HEK293 (cell line): ENCODE results near the gene MTMR12.
"Not testable (repeated sequence)": the region's sequence is repeated elsewhere in the genome, so short reads cannot be mapped to it uniquely, and the experiment has no call there.

ENCODE experiments used
- CTCF ChIA-PET: fragments of 350-600 bp; formaldehyde crosslinking; extraction: SDS; loops from one replicate; lab custom pipeline; 2021; ENCODE audit warnings: antibody characterized with exemption; lab: Yijun Ruan, JAX
- POLR2A ChIA-PET: fragments of 300-600 bp; formaldehyde crosslinking; extraction: SDS; loops from one replicate; lab custom pipeline; 2020; ENCODE audit warnings: antibody characterized with exemption, inconsistent platforms; lab: Yijun Ruan, JAX
- H3K27ac ChIP-seq: fragments of 200-500 bp; sonication (Bioruptor generic); 2 replicates; pipeline ENCODE4 v1.5.1; 2014; ENCODE audit warnings: low read depth, low read length, control low read depth, inconsistent platforms; ENCODE audit errors: extremely low read depth
- H3K36me3 ChIP-seq, 2 experiments: fragments of 200-500 bp in 1 of 2; sonication (Bioruptor generic) in 1 of 2; 1 replicate in 1 of 2; 2 replicates in 1 of 2; pipeline ENCODE4 v1.5.1; 2014 to 2017; ENCODE audit warnings: inconsistent platforms in 2 of 2, low read length in 2 of 2; ENCODE audit not compliant: control insufficient read depth in 2 of 2, insufficient read depth in 1 of 2
- H3K4me1 ChIP-seq: fragments of 200-500 bp; sonication (Bioruptor generic); 2 replicates; pipeline ENCODE4 v1.5.1; 2014; ENCODE audit warnings: mild to moderate bottlenecking, low read length, inconsistent platforms; ENCODE audit not compliant: control insufficient read depth, insufficient read depth
- H3K4me3 ChIP-seq: 2 replicates; pipeline ENCODE4 v1.5.1; 2011; ENCODE audit warnings: low read depth, mild to moderate bottlenecking, control low read depth, low read length, moderate library complexity
- H3K9me3 ChIP-seq: fragments of 200-500 bp; sonication (Bioruptor generic); 2 replicates; pipeline ENCODE4 v1.5.1; 2014; ENCODE audit warnings: low read depth, low read length, inconsistent platforms; ENCODE audit not compliant: control insufficient read depth, insufficient read depth
- GLI2 ChIP-seq: fragments of 450-650 bp; formaldehyde crosslinking; IDR thresholded peaks from 2 replicates; pipeline ENCODE4; 2017; ENCODE audit warnings: missing biosample characterization, missing genetic modification characterization, low read depth, borderline replicate concordance
- GLIS2 ChIP-seq: fragments of 450-650 bp; formaldehyde crosslinking; IDR thresholded peaks from 2 replicates; pipeline ENCODE4 v1.5.1; 2016; ENCODE audit warnings: missing biosample characterization, missing genetic modification characterization
- KLF1 ChIP-seq: fragments of 450-650 bp; formaldehyde crosslinking; IDR thresholded peaks from 2 replicates; pipeline ENCODE4 v1.5.1; 2016; ENCODE audit warnings: missing biosample characterization, missing genetic modification characterization
- KLF17 ChIP-seq: fragments of 450-650 bp; formaldehyde crosslinking; IDR thresholded peaks from 2 replicates; pipeline ENCODE4 v1.5.1; 2016; ENCODE audit warnings: missing biosample characterization, missing genetic modification characterization
- KLF8 ChIP-seq: fragments of 450-650 bp; formaldehyde crosslinking; IDR thresholded peaks from 2 replicates; pipeline ENCODE4 v1.5.1; 2016; ENCODE audit warnings: missing biosample characterization, missing genetic modification characterization
- SP7 ChIP-seq: fragments of 450-650 bp; formaldehyde crosslinking; IDR thresholded peaks from 2 replicates; pipeline ENCODE4 v1.5.1; 2016; ENCODE audit warnings: missing biosample characterization, missing genetic modification characterization
- YY1 ChIP-seq: fragments of 450-650 bp; formaldehyde crosslinking; IDR thresholded peaks from 2 replicates; pipeline ENCODE4 v1.5.1; 2018; ENCODE audit warnings: missing biosample characterization, missing genetic modification characterization
- ZBTB21 ChIP-seq: fragments of 450-650 bp; formaldehyde crosslinking; IDR thresholded peaks from 2 replicates; pipeline ENCODE4 v1.5.1; 2017; ENCODE audit warnings: missing biosample characterization, missing genetic modification characterization
- ZFP3 ChIP-seq: fragments of 450-650 bp; formaldehyde crosslinking; IDR thresholded peaks from 2 replicates; pipeline ENCODE4 v1.5.1; 2016; ENCODE audit warnings: low read depth, missing biosample characterization, missing genetic modification characterization
- ZNF184 ChIP-seq: fragments of 450-650 bp; IDR thresholded peaks from 2 replicates; pipeline ENCODE4 v1.5.1; 2018; ENCODE audit warnings: missing biosample characterization, mild to moderate bottlenecking, missing genetic modification characterization
- ZNF221 ChIP-seq: fragments of 450-650 bp; formaldehyde crosslinking; IDR thresholded peaks from 2 replicates; pipeline ENCODE4 v1.5.1; 2017; ENCODE audit warnings: missing biosample characterization, missing genetic modification characterization, borderline replicate concordance
- ZNF362 ChIP-seq: fragments of 450-650 bp; formaldehyde crosslinking; IDR thresholded peaks from 2 replicates; pipeline ENCODE4 v1.5.1; 2016; ENCODE audit warnings: missing biosample characterization, missing genetic modification characterization
- ZNF391 ChIP-seq: fragments of 450-650 bp; formaldehyde crosslinking; IDR thresholded peaks from 2 replicates; pipeline ENCODE4 v1.5.1; 2016; ENCODE audit warnings: low read depth, missing biosample characterization, missing genetic modification characterization, borderline replicate concordance
- ZNF416 ChIP-seq: fragments of 450-650 bp; formaldehyde crosslinking; IDR thresholded peaks from 2 replicates; pipeline ENCODE4 v1.5.1; 2016; ENCODE audit warnings: missing biosample characterization, missing genetic modification characterization
- ZNF510 ChIP-seq: fragments of 450-650 bp; formaldehyde crosslinking; IDR thresholded peaks from 2 replicates; pipeline ENCODE4 v1.5.1; 2018; ENCODE audit warnings: mild to moderate bottlenecking, missing genetic modification characterization, missing biosample characterization; ENCODE audit not compliant: insufficient replicate concordance
- ZNF560 ChIP-seq: fragments of 450-650 bp; formaldehyde crosslinking; IDR thresholded peaks from 2 replicates; pipeline ENCODE4 v1.5.1; 2017; ENCODE audit warnings: missing biosample characterization, missing genetic modification characterization, borderline replicate concordance
- ZNF580 ChIP-seq: fragments of 450-650 bp; formaldehyde crosslinking; IDR thresholded peaks from 2 replicates; pipeline ENCODE4 v1.5.1; 2016; ENCODE audit warnings: missing biosample characterization, missing genetic modification characterization
- ZSCAN30 ChIP-seq: fragments of 450-650 bp; IDR thresholded peaks from 2 replicates; pipeline ENCODE4 v1.5.1; 2018; ENCODE audit warnings: missing biosample characterization, mild to moderate bottlenecking, missing genetic modification characterization, moderate library complexity
- ZSCAN4 ChIP-seq: fragments of 450-650 bp; formaldehyde crosslinking; IDR thresholded peaks from 2 replicates; pipeline ENCODE4 v1.5.1; 2017; ENCODE audit warnings: missing biosample characterization, missing genetic modification characterization
- TF ChIP-seq, protein P1 (sequence below): fragments of 450-650 bp; formaldehyde crosslinking; IDR thresholded peaks from 2 replicates; pipeline ENCODE4 v1.5.1; 2016; ENCODE audit warnings: missing biosample characterization, missing genetic modification characterization
- TF ChIP-seq, protein P2 (sequence below): fragments of 450-650 bp; formaldehyde crosslinking; conservative IDR thresholded peaks from 2 replicates; pipeline ENCODE4 v1.5.1; 2016; ENCODE audit warnings: low read depth, missing biosample characterization, missing genetic modification characterization

The MTMR12 gene

GRCh38 chr5:32314152-32314488, 1.4 kb upstream of the MTMR12 start:
- not testable (repeated sequence) for H3K9me3 ChIP-seq, H3K4me3 ChIP-seq, H3K36me3 ChIP-seq, H3K27ac ChIP-seq, H3K4me1 ChIP-seq
- 0 out of 2 replicates have a peak, but pooled peaks have one; percentile 3 for TF ChIP-seq GLIS2 (tag by site-specific recombination)
- 0 out of 2 replicates have a peak, but pooled peaks have one; percentile 20 for TF ChIP-seq ZNF391 (tag by site-specific recombination)
- 0 out of 2 replicates have a peak, but pooled peaks have one; percentile 10 for TF ChIP-seq KLF8
- TF ChIP-seq SP7 (tag by site-specific recombination) = 0 out of 2 replicates have a peak, but pooled peaks have one; percentile 19
- TF ChIP-seq KLF1 (tag by site-specific recombination) = peak; percentile 33; the same call in 1 of the 2 replicates
- TF ChIP-seq, protein P1, sequence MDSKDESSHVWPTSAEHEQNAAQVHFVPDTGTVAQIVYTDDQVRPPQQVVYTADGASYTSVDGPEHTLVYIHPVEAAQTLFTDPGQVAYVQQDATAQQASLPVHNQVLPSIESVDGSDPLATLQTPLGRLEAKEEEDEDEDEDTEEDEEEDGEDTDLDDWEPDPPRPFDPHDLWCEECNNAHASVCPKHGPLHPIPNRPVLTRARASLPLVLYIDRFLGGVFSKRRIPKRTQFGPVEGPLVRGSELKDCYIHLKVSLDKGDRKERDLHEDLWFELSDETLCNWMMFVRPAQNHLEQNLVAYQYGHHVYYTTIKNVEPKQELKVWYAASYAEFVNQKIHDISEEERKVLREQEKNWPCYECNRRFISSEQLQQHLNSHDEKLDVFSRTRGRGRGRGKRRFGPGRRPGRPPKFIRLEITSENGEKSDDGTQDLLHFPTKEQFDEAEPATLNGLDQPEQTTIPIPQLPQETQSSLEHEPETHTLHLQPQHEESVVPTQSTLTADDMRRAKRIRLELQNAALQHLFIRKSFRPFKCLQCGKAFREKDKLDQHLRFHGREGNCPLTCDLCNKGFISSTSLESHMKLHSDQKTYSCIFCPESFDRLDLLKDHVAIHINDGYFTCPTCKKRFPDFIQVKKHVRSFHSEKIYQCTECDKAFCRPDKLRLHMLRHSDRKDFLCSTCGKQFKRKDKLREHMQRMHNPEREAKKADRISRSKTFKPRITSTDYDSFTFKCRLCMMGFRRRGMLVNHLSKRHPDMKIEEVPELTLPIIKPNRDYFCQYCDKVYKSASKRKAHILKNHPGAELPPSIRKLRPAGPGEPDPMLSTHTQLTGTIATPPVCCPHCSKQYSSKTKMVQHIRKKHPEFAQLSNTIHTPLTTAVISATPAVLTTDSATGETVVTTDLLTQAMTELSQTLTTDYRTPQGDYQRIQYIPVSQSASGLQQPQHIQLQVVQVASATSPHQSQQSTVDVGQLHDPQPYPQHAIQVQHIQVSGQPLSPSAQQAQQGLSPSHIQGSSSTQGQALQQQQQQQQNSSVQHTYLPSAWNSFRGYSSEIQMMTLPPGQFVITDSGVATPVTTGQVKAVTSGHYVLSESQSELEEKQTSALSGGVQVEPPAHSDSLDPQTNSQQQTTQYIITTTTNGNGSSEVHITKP (tag by site-specific recombination) = peak; percentile 51; the same call in 1 of the 2 replicates
- peak; percentile 42; the same call in 1 of the 2 replicates for TF ChIP-seq ZNF362 (tag by site-specific recombination)
- POLR2A ChIA-PET = interaction anchor here (0.6 kb wide), 1 partner anchor 166 kb away, joined by 3 read pairs; no protein-coding TSS in a partner anchor
- CTCF ChIA-PET = interaction anchor here (0.6 to 1.3 kb wide), 3 partner anchors 9 to 111 kb away, joined by 3 to 5 read pairs (median 4); no protein-coding TSS in a partner anchor

- Histone ChIP-seq H3K4me1 (peaks cover 8% of the 10 kb centered on the region; the same call in 1 of the 2 replicates), H3K4me3 (peak overlapping the region; percentile 94), H3K27ac (peak overlapping the region; percentile 80), H3K36me3 (no peaks in the 10 kb centered on the region), H3K9me3 (no peaks in the 10 kb centered on the region)
- ChIA-PET CTCF (interaction anchor here (0.7 kb wide), 1 partner anchor 72 kb away, joined by 4 read pairs; no protein-coding TSS in a partner anchor), POLR2A (interaction anchor here (2.4 kb wide), 1 partner anchor 139 kb away, joined by 11 read pairs; the partner anchor contains the start of gene GOLPH3)
- no peak for TF ChIP-seq ZNF221 (tag by site-specific recombination)
- TF ChIP-seq KLF17 (tag by site-specific recombination) = peak; percentile 61
- no peak for TF ChIP-seq ZNF184 (tag by site-specific recombination)
- no peak for TF ChIP-seq ZNF416 (tag by site-specific recombination)
- TF ChIP-seq, protein P2, sequence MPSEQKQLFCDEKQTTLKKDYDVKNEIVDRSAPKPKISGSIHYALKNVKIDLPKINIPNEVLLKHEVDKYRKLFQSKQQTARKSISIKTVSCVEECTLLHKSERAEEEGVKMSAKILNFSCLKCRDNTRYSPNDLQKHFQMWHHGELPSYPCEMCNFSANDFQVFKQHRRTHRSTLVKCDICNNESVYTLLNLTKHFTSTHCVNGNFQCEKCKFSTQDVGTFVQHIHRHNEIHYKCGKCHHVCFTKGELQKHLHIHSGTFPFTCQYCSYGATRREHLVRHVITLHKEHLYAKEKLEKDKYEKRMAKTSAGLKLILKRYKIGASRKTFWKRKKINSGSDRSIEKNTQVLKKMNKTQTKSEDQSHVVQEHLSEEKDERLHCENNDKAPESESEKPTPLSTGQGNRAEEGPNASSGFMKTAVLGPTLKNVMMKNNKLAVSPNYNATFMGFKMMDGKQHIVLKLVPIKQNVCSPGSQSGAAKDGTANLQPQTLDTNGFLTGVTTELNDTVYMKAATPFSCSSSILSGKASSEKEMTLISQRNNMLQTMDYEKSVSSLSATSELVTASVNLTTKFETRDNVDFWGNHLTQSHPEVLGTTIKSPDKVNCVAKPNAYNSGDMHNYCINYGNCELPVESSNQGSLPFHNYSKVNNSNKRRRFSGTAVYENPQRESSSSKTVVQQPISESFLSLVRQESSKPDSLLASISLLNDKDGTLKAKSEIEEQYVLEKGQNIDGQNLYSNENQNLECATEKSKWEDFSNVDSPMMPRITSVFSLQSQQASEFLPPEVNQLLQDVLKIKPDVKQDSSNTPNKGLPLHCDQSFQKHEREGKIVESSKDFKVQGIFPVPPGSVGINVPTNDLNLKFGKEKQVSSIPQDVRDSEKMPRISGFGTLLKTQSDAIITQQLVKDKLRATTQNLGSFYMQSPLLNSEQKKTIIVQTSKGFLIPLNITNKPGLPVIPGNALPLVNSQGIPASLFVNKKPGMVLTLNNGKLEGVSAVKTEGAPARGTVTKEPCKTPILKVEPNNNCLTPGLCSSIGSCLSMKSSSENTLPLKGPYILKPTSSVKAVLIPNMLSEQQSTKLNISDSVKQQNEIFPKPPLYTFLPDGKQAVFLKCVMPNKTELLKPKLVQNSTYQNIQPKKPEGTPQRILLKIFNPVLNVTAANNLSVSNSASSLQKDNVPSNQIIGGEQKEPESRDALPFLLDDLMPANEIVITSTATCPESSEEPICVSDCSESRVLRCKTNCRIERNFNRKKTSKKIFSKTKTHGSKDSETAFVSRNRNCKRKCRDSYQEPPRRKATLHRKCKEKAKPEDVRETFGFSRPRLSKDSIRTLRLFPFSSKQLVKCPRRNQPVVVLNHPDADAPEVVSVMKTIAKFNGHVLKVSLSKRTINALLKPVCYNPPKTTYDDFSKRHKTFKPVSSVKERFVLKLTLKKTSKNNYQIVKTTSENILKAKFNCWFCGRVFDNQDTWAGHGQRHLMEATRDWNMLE (tag by site-specific recombination) = no peak
- TF ChIP-seq ZNF510 (tag by site-specific recombination) = no peak
- 0 out of 2 replicates have a peak, but pooled peaks have one; percentile 7 for TF ChIP-seq ZNF560 (tag by site-specific recombination)
- 0 out of 2 replicates have a peak, but pooled peaks have one; percentile 9 for TF ChIP-seq YY1 (tag by site-specific recombination)
- TF ChIP-seq ZBTB21 (tag by site-specific recombination) = no peak; the same call in 1 of the 2 replicates
- 0 out of 2 replicates have a peak, but pooled peaks have one; percentile 15 for TF ChIP-seq ZSCAN4
- no peak for TF ChIP-seq ZFP3 (tag by site-specific recombination)
- TF ChIP-seq ZSCAN30 (tag by site-specific recombination) = no peak
- TF ChIP-seq GLI2 (tag by site-specific recombination) = no peak
- peak; percentile 44; the same call in 1 of the 2 replicates for TF ChIP-seq ZNF580 (tag by site-specific recombination)
Measured at GRCh38 chr5:32312197-32312594, 543 bp downstream of the MTMR12 start.
